GM10266 (cell line): ENCODE data around the gene SETD7.

Experiments
- DNase-seq: peaks from one replicate; pipeline ENCODE4 v3.0.0; 2012; ENCODE audit errors: extremely low spot score
- CTCF ChIP-seq: IDR thresholded peaks from 2 replicates; pipeline ENCODE4 v1.5.1; 2012; ENCODE audit warnings: mild to moderate bottlenecking, low read depth; ENCODE audit not compliant: control insufficient read depth, insufficient read depth; ENCODE audit errors: missing control alignments

Gene SETD7

GRCh38 chr4:139550724-139551429 lies 5.1 kb downstream of the SETD7 start:
- TF ChIP-seq CTCF, result no peak
- DNase-seq, result no peak

GRCh38 chr4:139547979-139548378 lies 8.0 kb downstream of the SETD7 start:
- no peak for DNase-seq
- no peak for TF ChIP-seq CTCF

GRCh38 chr4:139540632-139541031 lies 15.4 kb downstream of the SETD7 start:
- no peak for TF ChIP-seq CTCF
- DNase-seq, result no peak

- no peak for TF ChIP-seq CTCF
These were observed 15.9 kb downstream of the SETD7 start for GRCh38 chr4:139540161-139540560.

GRCh38 chr4:139537292-139537691 lies 18.7 kb downstream of the SETD7 start:
- no peak for TF ChIP-seq CTCF
- DNase-seq, result no peak

More at GRCh38 chr4:139540161-139540560, 15.9 kb downstream of the SETD7 start:
- no peak for DNase-seq

GRCh38 chr4:139535871-139536234 lies 20.2 kb downstream of the SETD7 start:
- DNase-seq, result no peak
- no peak for TF ChIP-seq CTCF

GRCh38 chr4:139535228-139535870 lies 20.7 kb downstream of the SETD7 start:
- TF ChIP-seq CTCF, result no peak
- DNase-seq, result no peak
